HG03139 (cell line): ENCODE measurements around the gene OR5D18.
"Not testable (repeated sequence)": the region's sequence is repeated elsewhere in the genome, so short reads cannot be mapped to it uniquely, and the experiment has no call there.

Experiments used
- ATAC-seq: cut with Tn5 transposase; IDR thresholded peaks from one replicate; pipeline ENCODE4 v1.9.1; 2021; ENCODE audit not compliant: unreplicated experiment

The OR5D18 gene

DNA sequence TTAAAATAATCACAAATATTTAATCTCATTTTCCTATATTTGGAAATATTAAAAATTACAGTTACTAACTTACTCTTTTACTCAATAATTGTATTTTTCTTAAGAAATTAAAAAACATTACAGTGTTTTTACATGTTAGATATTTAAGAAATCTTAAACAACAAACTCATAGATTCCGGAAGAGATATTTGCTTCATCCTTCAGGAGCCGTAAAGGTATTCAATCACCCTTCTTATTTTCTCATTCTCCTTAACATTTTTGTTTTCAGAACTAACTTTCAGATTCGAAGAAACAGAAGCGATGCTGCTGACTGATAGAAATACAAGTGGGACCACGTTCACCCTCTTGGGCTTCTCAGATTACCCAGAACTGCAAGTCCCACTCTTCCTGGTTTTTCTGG lies at the start of gene OR5D18:
Gene OR5D18 (plus strand): TSS at position 301 of the 400 bp plus-strand sequence. CDS start 0 bp downstream, at position 301.
- ATAC-seq = no peak

DNA sequence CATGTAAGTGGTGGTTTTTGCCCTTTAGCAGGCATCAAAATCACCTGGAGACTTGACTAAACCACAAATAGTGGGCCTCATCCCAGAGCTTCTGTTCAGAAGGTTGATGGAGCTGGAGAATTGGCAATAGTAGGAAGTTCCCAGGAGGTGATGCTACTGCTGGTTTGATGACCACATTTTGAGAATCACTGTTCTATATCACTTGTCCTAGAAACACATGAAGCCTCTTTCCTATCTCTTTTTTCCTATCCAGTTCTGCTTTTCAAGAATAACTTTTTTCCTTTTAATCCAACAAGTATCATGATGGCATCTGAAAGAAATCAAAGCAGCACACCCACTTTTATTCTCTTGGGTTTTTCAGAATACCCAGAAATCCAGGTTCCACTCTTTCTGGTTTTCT lies 46.3 kb upstream of the OR5D18 start, which contains the start of gene OR5D13:
Gene OR5D13 (plus strand): TSS at position 301 of the 400 bp plus-strand sequence. CDS start 0 bp downstream, at position 301.
- no peak for ATAC-seq

DNA sequence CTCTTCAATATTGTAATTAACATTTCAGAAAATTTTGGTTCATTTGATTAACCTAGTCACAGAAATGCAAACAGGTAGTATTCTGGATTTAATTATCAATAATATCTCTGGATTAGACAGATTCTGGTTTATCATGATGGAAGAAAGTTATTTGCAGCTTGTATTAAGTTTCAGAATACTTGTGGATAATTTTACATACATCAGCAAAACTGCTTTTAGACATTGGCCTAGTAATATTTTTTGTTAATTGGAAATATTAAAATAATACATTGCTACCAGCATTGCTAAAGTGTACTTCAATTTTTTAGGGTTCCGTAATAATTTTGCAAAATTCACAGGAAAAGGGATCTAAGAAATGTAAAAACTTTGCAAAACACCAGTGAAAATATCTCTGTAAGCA lies 27.8 kb upstream of the OR5D18 start:
- no peak for ATAC-seq

DNA sequence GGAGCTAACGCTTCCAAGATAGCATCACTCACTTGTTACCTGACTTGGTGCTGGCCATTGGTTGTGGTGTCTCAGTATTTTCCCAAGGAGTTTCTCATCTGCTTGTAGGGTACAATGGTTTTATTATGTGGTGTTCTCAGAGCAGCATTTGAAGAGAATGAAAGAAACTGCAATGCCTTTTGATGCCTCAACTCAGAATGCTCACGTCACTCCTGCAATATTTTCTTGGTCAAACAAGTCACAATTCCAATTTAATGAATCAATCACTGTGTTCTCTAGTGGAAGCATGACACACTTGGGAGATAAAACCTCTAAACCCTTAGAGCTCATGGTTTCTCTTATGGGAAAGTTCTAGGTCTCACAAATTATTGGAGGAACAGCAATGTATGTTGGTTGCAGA lies 26.1 kb upstream of the OR5D18 start:
- no peak for ATAC-seq

DNA sequence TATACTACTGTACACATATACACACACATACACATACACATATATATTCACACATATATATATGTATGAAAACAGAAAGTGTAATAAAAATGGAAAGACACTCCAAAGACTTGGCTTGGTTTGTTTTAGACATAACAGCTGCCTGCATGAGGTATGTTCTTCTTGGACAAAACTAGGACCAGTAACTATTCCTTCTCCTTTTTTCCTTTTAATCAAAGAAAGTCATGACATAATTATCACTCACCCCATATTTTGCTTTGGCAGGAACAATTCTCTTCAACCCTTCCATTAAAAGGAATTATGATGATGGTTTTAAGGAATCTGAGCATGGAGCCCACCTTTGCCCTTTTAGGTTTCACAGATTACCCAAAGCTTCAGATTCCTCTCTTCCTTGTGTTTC lies 24.2 kb upstream of the OR5D18 start, which contains the start of gene OR5D14:
Gene OR5D14 (plus strand): TSS at position 301 of the 400 bp plus-strand sequence. CDS start 0 bp downstream, at position 301.
- no peak for ATAC-seq

DNA sequence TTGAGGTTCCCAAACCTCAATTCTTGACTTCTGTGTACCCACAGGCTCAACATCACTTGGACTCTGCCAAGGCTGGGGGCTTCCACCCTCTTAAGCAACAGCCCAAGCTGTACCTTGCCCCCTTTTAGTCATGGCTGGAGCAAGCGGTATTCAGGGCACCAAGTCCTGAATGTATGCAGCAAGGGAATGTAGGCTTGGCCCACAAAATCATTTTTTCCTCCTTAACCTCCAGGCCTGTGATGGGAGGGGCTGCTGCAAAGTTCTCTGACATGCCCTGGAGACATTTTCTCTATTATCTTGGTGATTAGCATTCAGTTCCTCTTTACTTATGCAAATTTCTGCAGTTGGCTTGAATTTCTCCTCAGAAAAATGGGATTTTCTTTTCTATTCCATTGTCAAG lies 13.2 kb upstream of the OR5D18 start:
- ATAC-seq = no peak

DNA sequence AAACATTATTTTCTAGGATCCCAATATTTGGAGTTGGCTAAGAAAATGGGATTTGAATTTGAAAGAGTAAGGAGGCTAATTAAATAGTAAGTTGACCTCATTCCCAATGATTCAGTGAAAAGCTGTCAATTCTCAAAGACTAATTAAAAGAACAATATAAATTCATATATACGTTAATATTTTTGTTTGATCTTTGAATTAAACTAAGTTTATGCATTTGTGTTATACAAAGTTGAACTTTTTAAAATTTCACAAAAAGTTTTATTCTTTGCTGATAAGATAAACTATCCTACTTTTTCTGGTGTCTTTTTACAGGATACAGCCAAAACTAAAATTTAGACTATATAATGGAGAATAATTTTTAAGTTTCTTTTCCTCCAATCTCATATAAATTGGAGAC lies 8.4 kb upstream of the OR5D18 start, which contains the start of gene OR5L1:
Gene OR5L1 (plus strand): TSS at position 301 of the 400 bp plus-strand sequence. CDS start 100 bp downstream, outside the sequence.
- no peak for ATAC-seq

DNA sequence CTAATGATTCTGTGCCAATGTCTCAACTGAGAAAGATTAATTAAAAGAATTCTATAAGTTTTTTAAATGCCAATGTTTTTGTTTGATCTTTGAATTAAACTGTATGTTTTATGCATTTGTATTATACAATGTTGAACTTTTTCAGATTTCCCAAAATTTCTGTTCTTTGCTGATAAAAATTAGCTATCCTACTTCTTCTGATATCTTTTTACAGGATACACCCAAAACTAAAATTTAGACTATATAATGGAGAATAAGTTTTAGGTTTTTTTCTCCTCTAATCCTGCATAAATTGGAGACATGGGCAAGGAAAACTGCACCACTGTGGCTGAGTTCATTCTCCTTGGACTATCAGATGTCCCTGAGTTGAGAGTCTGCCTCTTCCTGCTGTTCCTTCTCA lies 7.5 kb downstream of the OR5D18 start, which contains the start of gene OR5L2:
Gene OR5L2 (plus strand): TSS at position 301 of the 400 bp plus-strand sequence. CDS start 0 bp downstream, at position 301.
- no peak for ATAC-seq

DNA sequence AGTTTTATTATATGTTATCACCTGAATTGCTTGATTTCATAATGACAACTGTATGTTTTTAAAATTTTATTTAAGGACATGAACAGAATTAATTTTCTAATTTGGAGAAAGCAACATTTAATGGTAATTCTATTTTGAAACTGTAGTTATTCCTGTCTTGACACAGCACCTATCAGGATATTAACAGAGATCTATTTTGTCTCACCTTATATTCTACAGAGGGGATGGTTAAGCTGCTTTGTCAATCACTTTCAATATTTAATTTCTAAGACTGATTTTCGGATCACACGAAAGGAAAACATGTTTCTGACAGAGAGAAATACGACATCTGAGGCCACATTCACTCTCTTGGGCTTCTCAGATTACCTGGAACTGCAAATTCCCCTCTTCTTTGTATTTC lies 19.0 kb downstream of the OR5D18 start, which contains the start of gene OR5D16:
Gene OR5D16 (plus strand): TSS at position 301 of the 400 bp plus-strand sequence. CDS start 0 bp downstream, at position 301.
- no peak for ATAC-seq

DNA sequence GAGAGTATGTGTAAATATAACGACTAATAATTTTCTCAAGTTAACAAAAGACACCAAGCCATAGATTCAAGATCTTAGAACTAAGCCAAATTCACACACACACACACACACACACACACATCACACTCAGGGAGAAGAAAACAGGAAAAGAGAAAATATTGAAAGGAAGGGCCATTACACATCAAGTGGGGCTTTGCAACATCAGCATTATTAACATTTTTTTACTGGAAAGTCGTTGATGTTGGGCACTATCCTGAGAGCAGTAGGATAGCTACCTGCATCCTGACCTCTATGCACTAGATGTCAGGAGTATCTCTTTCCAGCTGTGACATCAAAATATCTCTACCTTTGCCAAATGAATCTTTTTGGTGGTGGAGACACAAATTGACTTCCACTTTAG lies 28.0 kb downstream of the OR5D18 start:
- ATAC-seq = no peak

DNA sequence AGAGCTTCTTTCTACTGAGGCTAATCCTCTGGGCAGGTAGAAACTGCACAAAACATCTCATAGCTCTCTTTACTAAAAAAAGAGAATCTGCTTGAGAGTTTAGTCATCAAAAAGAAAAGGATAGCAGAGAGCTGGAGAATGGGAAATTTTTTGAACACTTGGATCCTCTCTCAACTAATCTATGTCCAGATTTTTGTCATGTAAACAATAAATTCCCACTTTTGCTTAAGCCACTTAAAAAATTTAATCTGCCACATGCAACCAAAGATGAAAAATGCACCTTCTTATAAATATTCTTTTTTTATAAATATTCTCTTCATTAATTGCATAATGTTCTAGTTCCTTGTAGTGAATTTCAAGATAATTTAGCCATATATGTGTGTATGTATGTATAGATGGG lies 29.6 kb downstream of the OR5D18 start:
- no peak for ATAC-seq

DNA sequence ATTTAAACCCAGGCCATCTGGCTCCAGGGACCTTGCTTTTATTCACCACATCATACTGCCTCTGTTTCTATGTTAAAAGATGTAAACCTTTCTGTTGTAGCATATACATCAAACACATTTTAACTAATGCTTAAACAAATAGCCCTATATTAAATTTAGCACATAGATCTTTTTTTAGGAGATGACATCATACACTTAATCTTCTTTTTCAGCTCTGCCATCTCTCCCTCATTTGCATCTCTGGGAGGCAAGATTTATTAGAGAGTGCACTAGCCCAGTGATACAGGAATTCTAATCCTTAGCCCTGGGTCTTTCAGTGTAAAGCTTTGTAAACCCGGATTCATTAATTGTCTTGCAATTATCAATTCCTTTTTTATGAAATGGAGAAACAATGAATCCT lies 32.7 kb downstream of the OR5D18 start:
- no peak for ATAC-seq

DNA sequence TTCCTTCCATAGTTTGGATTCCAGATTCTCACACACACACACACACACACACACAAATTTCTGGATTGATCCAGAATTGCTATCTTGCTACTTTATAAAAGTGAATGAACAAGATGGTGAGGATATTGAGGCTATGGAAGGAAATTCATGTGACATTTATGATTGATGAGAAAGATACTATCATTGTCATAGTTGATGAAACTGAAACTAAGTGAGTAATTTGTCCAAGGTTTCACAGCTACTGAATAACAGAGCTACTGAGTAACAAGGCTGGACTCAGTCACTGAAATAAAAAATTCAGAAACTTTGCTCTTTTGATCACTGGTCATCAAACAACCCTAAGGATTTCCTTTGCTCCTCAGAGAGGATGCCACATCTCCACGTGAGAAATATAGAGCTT lies 35.3 kb downstream of the OR5D18 start:
- no peak for ATAC-seq

DNA sequence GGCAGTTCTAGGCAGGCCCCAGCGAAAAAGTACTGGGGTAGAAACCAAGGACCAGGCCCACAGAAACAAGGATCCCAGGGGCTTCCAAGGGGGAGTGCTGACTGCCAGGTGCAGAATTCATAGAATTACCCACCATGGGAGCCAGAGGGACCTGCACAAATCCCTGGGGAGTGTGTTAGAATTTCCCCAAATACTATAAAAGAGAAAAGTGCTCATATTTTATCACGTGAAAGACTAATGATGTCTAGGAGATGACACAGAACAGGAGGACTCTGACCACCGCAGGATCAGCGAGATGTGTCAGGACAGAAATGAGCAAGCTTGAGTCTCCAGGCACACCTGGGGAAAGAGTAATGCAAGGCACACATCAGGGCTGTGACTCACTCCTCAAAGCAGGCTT lies 47.9 kb downstream of the OR5D18 start:
- ATAC-seq = not testable (repeated sequence)
